Choroid plexus epithelial cell (primary cell): ENCODE measurements around the gene PACS1.

Experiments
- DNase-seq: peaks from one replicate; pipeline ENCODE4 v3.0.0-alpha.2; 2010; ENCODE audit warnings: low read depth
- H3K4me3 ChIP-seq: 2 replicates; pipeline ENCODE4 v1.5.1; 2011; ENCODE audit warnings: low read depth, mild to moderate bottlenecking, control low read depth, low read length, moderate library complexity
- CTCF ChIP-seq: conservative IDR thresholded peaks from 2 replicates; pipeline ENCODE4 v1.5.1; 2011; ENCODE audit warnings: low read depth, mild to moderate bottlenecking, control low read depth, inconsistent platforms, low read length, moderate library complexity

The PACS1 gene

GRCh38 chr11:66143264-66143566 lies 73.1 kb downstream of the PACS1 start:
- no peak overlapping the region for H3K4me3 ChIP-seq
- TF ChIP-seq CTCF, result no peak
- no peak for DNase-seq

GRCh38 chr11:66143996-66144678 lies 74.1 kb downstream of the PACS1 start:
- no peak overlapping the region for H3K4me3 ChIP-seq
- TF ChIP-seq CTCF, result no peak
- no peak for DNase-seq

- DNase-seq, result no peak
- TF ChIP-seq CTCF, result no peak
- H3K4me3 ChIP-seq, result no peak overlapping the region
These were observed 76.0 kb downstream of the PACS1 start for GRCh38 chr11:66146074-66146473.

- no peak for DNase-seq
- TF ChIP-seq CTCF, result no peak
- no peak overlapping the region for H3K4me3 ChIP-seq
These were observed 76.9 kb downstream of the PACS1 start for GRCh38 chr11:66146940-66147339.

- no peak for TF ChIP-seq CTCF
- DNase-seq, result peak; percentile 52
- no peak overlapping the region for H3K4me3 ChIP-seq
These were observed 80.1 kb downstream of the PACS1 start for GRCh38 chr11:66150140-66150539.

- no peak for TF ChIP-seq CTCF
- H3K4me3 ChIP-seq, result no peak overlapping the region
- DNase-seq, result no peak
These were observed 80.7 kb downstream of the PACS1 start for GRCh38 chr11:66150725-66151124.

GRCh38 chr11:66151273-66151672 lies 81.2 kb downstream of the PACS1 start:
- H3K4me3 ChIP-seq, result no peak overlapping the region
- TF ChIP-seq CTCF, result no peak
- peak; percentile 30 for DNase-seq
